Measurements from ENCODE around the gene EDNRB.
"Not testable (repeated sequence)": the region's sequence is repeated elsewhere in the genome, so short reads cannot be mapped to it uniquely, and the experiment has no call there.

The EDNRB gene

DNA sequence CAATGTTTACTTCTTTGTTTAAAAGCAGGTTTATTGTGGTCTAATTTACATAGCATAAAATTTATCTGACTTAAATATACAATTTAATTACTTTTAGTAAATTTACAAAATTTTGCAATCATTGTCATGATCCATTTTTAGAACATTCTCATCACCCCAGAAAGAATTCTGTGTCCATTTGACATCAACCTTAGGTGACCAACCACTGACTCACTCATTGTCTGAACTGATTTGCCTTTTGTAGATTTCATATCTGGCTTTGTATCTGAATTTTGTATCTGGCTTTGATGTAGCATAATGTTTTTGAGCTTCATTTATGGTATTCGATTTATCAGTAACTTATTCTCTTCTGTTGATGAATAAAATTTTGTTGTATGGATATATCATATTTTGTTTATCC lies 40.4 kb downstream of the EDNRB start:
- no peak overlapping the region for H3K4me3 Mint-ChIP-seq
- peaks cover 1% of the 10 kb centered on the region for H3K27me3 Mint-ChIP-seq
- no peaks in the 10 kb centered on the region for H3K36me3 Mint-ChIP-seq (ENCODE audit: low read depth)
- DNase-seq (no peak), ATAC-seq (no peak)
- no peak overlapping the region for H3K27ac Mint-ChIP-seq
- no peaks in the 10 kb centered on the region for H3K4me1 Mint-ChIP-seq
- peaks cover 3% of the 10 kb centered on the region for H3K9me3 Mint-ChIP-seq

DNA sequence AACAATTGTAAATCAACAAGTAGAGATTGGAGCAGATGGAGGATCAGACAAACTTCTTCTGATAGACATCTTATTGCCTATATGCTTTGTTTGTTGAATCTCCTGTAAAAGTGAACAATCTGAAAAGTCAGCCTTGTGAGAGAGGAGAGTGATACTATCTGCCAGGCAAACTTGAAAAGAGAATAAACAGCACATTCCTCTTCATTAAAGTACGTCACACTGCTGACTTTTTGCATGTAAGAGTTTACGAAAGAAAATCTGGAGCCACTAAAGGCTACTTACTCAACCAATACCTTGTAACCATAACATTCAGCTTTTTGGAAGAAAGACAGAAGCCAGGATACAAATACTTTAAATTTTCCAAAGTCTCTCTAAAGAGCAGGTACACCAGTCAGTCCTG lies 42.5 kb downstream of the EDNRB start:
- Mint-ChIP-seq H3K4me3 (no peak overlapping the region), H3K36me3 (ENCODE audit: low read depth) (no peaks in the 10 kb centered on the region), H3K4me1 (no peaks in the 10 kb centered on the region), H3K27ac (no peak overlapping the region), H3K27me3 (peaks cover 4% of the 10 kb centered on the region), H3K9me3 (peaks cover 7% of the 10 kb centered on the region)
- DNase-seq: no peak
- no peak for ATAC-seq

DNA sequence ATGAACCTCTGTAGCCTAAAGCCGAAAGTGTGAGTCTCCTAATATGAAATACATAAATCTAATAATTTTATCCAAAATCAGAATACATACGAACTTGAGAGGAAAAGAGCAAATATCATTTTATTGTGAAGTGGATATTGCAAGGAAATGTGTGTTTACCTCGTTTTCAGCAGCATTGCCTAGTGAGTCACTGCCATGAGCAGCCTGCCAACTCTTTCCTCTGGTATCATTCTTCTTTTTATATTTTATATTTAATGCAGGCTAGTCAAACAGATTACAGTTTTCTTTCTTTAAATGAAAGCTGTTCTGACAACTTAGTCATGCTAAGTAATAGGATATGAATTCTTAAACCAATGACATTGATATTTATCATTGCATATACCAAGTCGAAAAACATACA lies 44.2 kb downstream of the EDNRB start:
- Mint-ChIP-seq H3K4me3 (no peak overlapping the region), H3K27me3 (peaks cover 4% of the 10 kb centered on the region), H3K4me1 (no peaks in the 10 kb centered on the region), H3K36me3 (ENCODE audit: low read depth) (no peaks in the 10 kb centered on the region), H3K9me3 (peaks cover 7% of the 10 kb centered on the region), H3K27ac (no peak overlapping the region)
- DNase-seq (no peak), ATAC-seq (no peak)

DNA sequence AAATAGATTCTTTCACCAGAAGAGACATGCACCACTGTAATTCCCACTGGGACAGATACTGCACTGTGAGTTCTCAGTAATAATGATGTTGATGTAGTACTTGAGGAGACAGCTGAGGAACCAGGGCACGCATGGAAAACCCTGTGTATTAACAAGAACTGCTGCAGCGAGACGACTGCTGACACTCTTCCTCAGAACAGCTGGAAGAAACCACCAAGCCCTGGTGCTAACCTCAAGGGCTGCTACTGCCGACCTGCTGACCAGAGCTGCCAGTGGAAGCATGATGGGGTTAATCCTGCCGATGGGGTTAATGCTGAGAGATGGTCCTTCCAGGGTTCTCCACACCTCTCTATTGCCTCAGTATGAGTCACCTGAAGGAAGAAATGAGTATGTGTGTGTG lies 45.6 kb downstream of the EDNRB start:
- Mint-ChIP-seq H3K27me3 (peaks cover 4% of the 10 kb centered on the region), H3K36me3 (ENCODE audit: low read depth) (no peaks in the 10 kb centered on the region), H3K9me3 (peaks cover 15% of the 10 kb centered on the region), H3K27ac (no peak overlapping the region), H3K4me3 (no peak overlapping the region), H3K4me1 (peaks cover 2% of the 10 kb centered on the region)
- ATAC-seq: no peak
- no peak for DNase-seq

DNA sequence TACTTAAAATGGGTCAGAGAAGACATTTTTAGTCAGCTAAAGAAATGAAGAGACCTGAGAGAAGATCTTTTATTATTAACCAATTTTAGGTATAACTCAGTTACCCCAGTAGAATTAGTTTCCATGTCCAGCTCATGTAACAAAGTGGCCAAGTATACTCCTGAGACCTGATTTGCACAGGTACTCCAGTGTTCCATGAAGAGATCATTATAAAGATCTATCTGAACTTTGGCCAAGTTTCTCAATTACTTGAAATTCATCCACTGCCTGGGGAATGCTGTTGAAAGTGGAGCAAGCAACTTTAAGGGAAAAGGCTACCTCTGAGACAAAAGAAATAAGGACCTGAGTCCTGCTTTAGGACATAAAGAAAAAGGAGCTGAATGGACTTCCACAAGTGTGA lies 47.0 kb downstream of the EDNRB start:
- H3K4me3 Mint-ChIP-seq: no peak overlapping the region
- H3K27me3 Mint-ChIP-seq: peaks cover 4% of the 10 kb centered on the region
- DNase-seq (no peak), ATAC-seq (no peak)
- no peaks in the 10 kb centered on the region for H3K36me3 Mint-ChIP-seq (ENCODE audit: low read depth)
- peaks cover 2% of the 10 kb centered on the region for H3K4me1 Mint-ChIP-seq
- peaks cover 22% of the 10 kb centered on the region for H3K9me3 Mint-ChIP-seq
- H3K27ac Mint-ChIP-seq: no peak overlapping the region

DNA sequence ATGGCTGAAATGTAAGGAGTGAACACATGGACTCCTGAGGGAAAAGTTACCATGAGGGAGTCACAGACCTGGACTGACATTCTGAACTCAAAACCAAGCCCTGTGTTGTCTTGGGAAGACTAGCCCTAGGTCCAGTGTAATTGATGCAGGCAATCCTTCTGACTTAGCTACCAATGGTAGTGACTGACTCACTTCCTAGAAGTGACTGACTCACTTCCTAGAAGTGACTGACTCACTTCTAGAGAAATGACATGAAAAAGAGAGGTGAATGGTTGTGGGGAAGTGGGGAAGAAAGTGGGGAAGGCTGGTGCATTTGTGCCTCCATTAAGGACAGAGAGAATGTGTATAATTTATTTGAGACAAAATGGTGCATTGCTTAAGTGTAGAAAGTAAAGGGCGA lies 49.9 kb downstream of the EDNRB start:
- peaks cover 4% of the 10 kb centered on the region for H3K27me3 Mint-ChIP-seq
- H3K27ac Mint-ChIP-seq: no peak overlapping the region
- DNase-seq (no peak), ATAC-seq (peak; percentile 66)
- H3K4me3 Mint-ChIP-seq: no peak overlapping the region
- H3K36me3 Mint-ChIP-seq (ENCODE audit: low read depth): no peaks in the 10 kb centered on the region
- peaks cover 22% of the 10 kb centered on the region for H3K9me3 Mint-ChIP-seq
- H3K4me1 Mint-ChIP-seq: peaks cover 2% of the 10 kb centered on the region

DNA sequence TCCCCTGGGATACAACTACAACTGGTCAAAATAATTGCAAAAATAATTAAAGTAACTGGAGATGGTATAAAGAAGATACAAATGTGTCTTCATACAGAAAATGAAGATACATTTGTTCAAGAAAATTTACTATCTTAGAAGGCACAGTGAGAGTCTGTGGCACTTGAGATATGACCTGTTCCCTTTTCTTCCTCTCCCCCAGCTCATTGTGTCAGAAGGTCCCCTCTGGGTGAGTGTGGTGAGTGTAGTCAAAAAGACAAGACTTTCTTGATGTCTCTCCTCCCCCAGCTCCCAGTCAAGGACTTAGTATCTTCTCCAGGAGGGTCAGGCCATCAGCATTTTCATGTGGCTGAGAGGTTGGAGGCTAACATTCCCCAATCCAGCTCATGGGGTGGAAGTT lies 51.7 kb downstream of the EDNRB start:
- Mint-ChIP-seq H3K4me3 (no peak overlapping the region), H3K4me1 (peaks cover 2% of the 10 kb centered on the region), H3K9me3 (peaks cover 15% of the 10 kb centered on the region), H3K27ac (no peak overlapping the region), H3K36me3 (ENCODE audit: low read depth) (no peaks in the 10 kb centered on the region), H3K27me3 (peaks cover 3% of the 10 kb centered on the region)
- ATAC-seq: no peak
- no peak for DNase-seq

DNA sequence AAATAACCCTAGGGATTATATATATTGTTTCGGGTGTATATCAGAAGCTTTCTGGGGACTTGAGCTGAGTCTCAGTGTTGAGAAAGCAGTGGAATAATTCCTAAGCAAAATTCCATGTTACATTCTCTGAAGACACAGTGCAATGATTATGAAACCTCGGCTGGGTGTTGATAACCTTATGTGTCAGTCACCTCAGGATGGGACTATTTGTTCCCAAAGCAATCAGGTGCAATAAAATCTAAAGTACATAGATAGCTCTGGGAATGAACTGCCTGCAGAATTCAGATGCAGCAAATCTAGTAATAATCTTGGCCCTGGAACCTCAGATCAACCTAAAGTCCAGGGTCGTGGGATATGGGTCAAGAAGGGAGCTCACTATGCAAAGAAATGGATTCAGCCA lies 53.0 kb downstream of the EDNRB start:
- Mint-ChIP-seq H3K9me3 (peaks cover 15% of the 10 kb centered on the region), H3K27ac (no peak overlapping the region), H3K4me3 (no peak overlapping the region), H3K27me3 (peaks cover 3% of the 10 kb centered on the region), H3K36me3 (ENCODE audit: low read depth) (no peaks in the 10 kb centered on the region), H3K4me1 (peaks cover 2% of the 10 kb centered on the region)
- ATAC-seq: no peak
- no peak for DNase-seq

DNA sequence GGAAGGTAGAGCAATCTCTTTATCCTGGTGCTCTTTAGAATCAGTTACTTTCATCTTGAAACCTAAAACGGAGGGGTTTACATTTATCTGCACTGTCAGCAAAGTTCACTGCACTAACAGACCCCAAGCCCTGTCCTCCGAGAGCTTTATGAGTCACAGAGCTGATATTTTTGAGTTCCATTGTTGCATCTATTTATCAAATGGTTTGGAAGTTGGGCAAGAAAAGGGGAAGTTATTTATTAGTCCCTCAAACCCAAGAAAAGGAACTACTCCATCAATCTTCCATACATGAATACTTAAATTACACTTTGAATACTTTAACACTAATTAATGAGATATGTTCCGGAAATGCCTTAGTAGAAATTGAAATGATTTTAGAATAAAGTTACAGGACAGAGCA lies 55.5 kb downstream of the EDNRB start:
- peaks cover 5% of the 10 kb centered on the region for H3K27me3 Mint-ChIP-seq
- H3K36me3 Mint-ChIP-seq (ENCODE audit: low read depth): no peaks in the 10 kb centered on the region
- ATAC-seq (no peak), DNase-seq (no peak)
- H3K9me3 Mint-ChIP-seq: peaks cover 8% of the 10 kb centered on the region
- no peak overlapping the region for H3K4me3 Mint-ChIP-seq
- H3K4me1 Mint-ChIP-seq: no peaks in the 10 kb centered on the region
- no peak overlapping the region for H3K27ac Mint-ChIP-seq

DNA sequence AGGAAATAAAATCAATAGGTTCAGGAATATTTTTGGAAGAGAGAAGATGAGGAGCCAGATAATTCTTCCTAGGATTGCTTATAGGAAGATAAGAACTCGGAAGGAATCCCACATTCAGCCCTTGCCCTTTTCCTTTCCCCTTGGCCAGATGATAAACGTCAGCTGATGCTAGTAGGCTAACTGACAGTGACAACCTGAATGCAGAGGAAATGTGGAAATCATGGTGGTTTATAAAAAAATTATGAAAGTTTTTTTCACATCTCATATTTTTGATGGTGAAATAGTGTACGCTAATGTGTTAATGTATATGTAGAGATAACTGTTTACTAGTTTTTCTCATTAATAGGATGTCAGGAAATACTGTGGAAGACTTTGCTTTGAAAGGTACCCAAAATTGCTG lies 56.9 kb downstream of the EDNRB start:
- H3K4me1 Mint-ChIP-seq: no peaks in the 10 kb centered on the region
- H3K9me3 Mint-ChIP-seq: no peaks in the 10 kb centered on the region
- H3K27me3 Mint-ChIP-seq: peaks cover 5% of the 10 kb centered on the region
- DNase-seq: no peak
- no peak for ATAC-seq
- H3K4me3 Mint-ChIP-seq: no peak overlapping the region
- no peaks in the 10 kb centered on the region for H3K36me3 Mint-ChIP-seq (ENCODE audit: low read depth)
- no peak overlapping the region for H3K27ac Mint-ChIP-seq

DNA sequence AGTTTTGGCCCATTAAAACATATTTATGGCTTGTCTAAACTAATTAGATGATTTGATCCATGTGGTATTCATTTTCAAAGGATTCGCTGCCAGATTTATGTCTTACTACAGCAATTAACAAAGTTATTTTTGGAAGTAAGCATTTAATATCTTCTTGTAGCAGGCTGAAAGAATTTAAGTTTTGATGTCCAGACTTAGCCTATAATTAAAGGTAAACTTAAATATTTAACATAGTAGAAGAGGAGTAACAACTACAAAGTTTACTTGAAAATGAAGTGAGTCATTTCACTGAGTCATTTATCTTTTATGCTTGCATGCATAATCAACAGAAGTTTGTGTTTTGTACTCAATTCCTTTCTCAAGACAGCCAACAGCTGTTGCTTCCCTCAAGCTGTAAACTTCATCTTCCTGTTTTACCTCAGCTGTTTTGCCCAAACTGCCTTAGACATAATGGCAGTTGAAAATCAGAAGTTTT lies 58.1 kb downstream of the EDNRB start:
- Mint-ChIP-seq H3K9me3 (no peaks in the 10 kb centered on the region), H3K4me1 (no peaks in the 10 kb centered on the region), H3K36me3 (ENCODE audit: low read depth) (no peaks in the 10 kb centered on the region), H3K4me3 (no peak overlapping the region), H3K27me3 (peaks cover 5% of the 10 kb centered on the region), H3K27ac (no peak overlapping the region)
- no peak for DNase-seq
- ATAC-seq: no peak

DNA sequence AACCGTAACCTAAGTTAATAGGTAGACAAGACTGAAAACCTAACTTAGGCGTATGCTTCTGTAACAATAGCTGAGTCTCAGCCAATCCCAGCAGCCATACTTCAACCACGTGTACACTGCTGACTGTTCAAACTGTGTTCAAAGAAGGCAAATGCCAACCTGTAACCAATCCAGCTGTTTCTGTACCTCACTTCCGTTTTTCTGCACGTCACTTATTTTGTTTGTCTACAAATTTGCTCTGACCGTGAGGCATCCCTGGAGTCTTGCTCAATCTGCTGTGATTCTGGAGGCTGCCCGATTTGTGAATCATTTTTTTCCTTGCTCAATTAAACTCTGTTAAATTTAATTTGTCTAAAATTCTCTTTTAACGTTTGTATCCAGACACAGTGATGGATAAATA lies 59.2 kb downstream of the EDNRB start:
- no peak overlapping the region for H3K4me3 Mint-ChIP-seq
- no peak for DNase-seq
- H3K27me3 Mint-ChIP-seq: peaks cover 5% of the 10 kb centered on the region
- no peaks in the 10 kb centered on the region for H3K9me3 Mint-ChIP-seq
- H3K4me1 Mint-ChIP-seq: no peaks in the 10 kb centered on the region
- no peak for ATAC-seq
- no peaks in the 10 kb centered on the region for H3K36me3 Mint-ChIP-seq (ENCODE audit: low read depth)
- no peak overlapping the region for H3K27ac Mint-ChIP-seq

DNA sequence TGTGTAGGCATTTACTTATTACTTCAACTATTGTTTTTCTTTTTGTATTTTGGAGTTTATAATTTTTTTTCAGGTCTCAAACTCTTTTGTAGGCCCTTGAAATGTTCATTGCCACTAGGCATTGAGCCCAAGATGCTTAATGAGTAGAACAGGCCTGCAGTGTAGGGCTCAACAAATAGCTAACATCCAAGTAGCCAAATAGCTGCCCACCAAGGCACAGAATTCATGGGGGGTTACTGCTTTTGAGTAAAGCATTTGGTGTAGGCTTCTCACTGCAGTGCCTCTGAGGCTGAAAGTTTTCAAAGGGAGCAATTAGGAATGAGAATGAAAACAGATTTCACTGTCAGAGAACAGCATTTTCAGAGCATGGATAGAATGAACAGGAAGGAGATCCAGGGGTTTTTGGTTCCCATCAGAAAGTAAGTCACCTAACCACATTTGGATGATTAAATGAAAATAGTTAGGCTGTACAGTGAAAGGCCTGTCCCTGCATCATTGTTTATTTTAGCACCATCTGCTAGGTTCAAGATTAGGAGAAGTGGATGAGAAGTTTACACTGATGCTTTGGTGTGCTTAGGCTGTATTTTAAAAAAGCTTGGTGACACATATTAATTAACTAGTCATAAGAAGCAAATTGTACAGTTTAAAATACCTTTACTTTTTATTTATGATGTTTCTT lies 61.0 kb downstream of the EDNRB start:
- ATAC-seq (no peak), DNase-seq (no peak)
- Mint-ChIP-seq H3K4me3 (no peak overlapping the region), H3K9me3 (no peaks in the 10 kb centered on the region), H3K27ac (no peak overlapping the region), H3K27me3 (peaks cover 2% of the 10 kb centered on the region), H3K36me3 (ENCODE audit: low read depth) (no peaks in the 10 kb centered on the region), H3K4me1 (no peaks in the 10 kb centered on the region)

DNA sequence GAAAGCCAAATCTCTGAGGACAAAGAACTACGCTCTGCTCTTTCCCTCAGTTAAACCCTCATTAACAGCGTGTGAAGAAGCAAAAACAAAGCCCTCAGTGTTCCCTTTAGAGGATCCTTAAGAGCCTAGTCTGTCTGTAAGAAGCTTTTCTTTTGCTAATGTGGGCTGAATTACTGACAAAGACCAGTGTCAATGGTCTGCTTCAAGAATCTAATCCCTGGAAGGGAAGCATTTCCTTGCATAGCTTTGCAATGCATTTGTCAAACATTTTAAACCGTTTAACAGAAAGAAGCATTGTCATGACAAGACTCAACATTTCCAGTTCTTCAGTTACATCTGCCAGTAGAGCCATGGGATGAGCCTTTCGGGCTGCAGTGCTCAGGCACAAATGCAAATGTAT lies 64.9 kb downstream of the EDNRB start:
- no peaks in the 10 kb centered on the region for H3K36me3 Mint-ChIP-seq (ENCODE audit: low read depth)
- no peak overlapping the region for H3K27ac Mint-ChIP-seq
- no peaks in the 10 kb centered on the region for H3K27me3 Mint-ChIP-seq
- H3K9me3 Mint-ChIP-seq: no peaks in the 10 kb centered on the region
- no peak for ATAC-seq
- H3K4me1 Mint-ChIP-seq: no peaks in the 10 kb centered on the region
- no peak for DNase-seq
- H3K4me3 Mint-ChIP-seq: no peak overlapping the region

DNA sequence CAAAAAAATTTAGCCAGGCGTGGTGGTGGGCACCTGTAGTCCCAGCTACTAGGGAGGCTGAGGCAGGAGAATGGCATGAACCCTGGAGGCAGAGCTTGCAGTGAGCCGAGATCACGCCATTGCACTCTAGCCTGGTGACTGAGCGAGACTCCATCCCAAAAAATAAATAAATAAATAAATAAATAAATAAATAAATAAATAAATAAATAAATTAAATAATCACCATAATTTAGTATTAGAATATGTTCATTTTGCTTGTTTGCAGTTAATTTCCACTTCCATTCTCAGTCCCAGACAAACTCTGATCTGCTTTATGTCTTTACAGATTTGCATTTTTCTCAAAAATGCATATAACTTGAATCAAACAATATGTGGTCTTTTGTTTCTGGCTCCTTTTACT lies 70.6 kb downstream of the EDNRB start:
- not testable (repeated sequence) for ATAC-seq, H3K9me3 Mint-ChIP-seq, H3K27me3 Mint-ChIP-seq

DNA sequence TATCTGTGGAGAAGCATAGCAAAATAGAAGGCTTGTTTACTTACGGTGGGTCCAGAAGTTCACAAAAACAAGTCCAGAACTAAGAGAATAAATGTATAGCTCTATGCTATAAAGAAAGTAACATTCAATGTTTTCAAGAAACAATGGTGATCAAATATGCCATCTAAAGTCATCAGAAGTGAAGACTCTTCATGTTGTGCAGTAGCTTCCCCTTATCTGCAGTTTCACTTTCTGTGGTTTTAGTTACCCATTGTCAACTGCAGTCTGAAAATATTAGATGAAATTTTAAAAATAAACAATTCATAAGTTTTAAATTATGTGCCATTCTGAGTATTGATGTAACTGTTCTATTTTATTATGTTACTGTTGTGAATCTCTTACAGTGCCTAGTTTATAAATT lies 72.5 kb downstream of the EDNRB start:
- no peak overlapping the region for H3K27ac Mint-ChIP-seq
- no peak overlapping the region for H3K4me3 Mint-ChIP-seq
- no peak for ATAC-seq

More for the DNA sequence above, 70.6 kb downstream of the EDNRB start:
- H3K4me3 Mint-ChIP-seq; H3K27ac Mint-ChIP-seq; H3K36me3 Mint-ChIP-seq (ENCODE audit: low read depth); DNase-seq; H3K4me1 Mint-ChIP-seq: not testable (repeated sequence)

More for the DNA sequence above, 72.5 kb downstream of the EDNRB start:
- no peaks in the 10 kb centered on the region for H3K4me1 Mint-ChIP-seq
- no peak for DNase-seq
- no peaks in the 10 kb centered on the region for H3K27me3 Mint-ChIP-seq
- no peaks in the 10 kb centered on the region for H3K36me3 Mint-ChIP-seq (ENCODE audit: low read depth)
- H3K9me3 Mint-ChIP-seq: peaks cover 4% of the 10 kb centered on the region
